Measurements from ENCODE around the gene PTPRM.

The PTPRM gene

GRCh38 chr18:8455661-8456614, 888.8 kb downstream of the PTPRM start:
- Histone ChIP-seq H3K27ac (no peak overlapping the region), H3K27me3 (no peaks in the 10 kb centered on the region), H3K36me3 (no peaks in the 10 kb centered on the region), H3K9me3 (no peaks in the 10 kb centered on the region), H3K4me1 (no peaks in the 10 kb centered on the region), H3K4me3 (no peak overlapping the region)
- intact Hi-C loops (cut with DNase I; ENCODE audit: low total_unique reads), result no loop called here
- DNase-seq, result peak in 1 of 2 donors; percentile 27
- TF ChIP-seq CTCF (IDR thresholded peaks at IDR 0.05), result no peak

Data from tibial artery (tissue), 4 donors.